Ishikawa (cell line): ENCODE data around the gene PTK6.

Source experiments
- CEBPB ChIP-seq: IDR thresholded peaks from 2 replicates; pipeline ENCODE4 v1.6.1; 2012
- CREB1 ChIP-seq: IDR thresholded peaks from 2 replicates; pipeline ENCODE4 v1.6.1; 2012; ENCODE audit warnings: low read depth
- EGR1 ChIP-seq: IDR thresholded peaks from 2 replicates; pipeline ENCODE4 v1.6.1; 2012
- EP300 ChIP-seq: IDR thresholded peaks from 2 replicates; pipeline ENCODE4 v1.6.1; 2012; ENCODE audit warnings: borderline replicate concordance
- FOXM1 ChIP-seq: IDR thresholded peaks from 2 replicates; pipeline ENCODE4 v1.6.1; 2012; ENCODE audit warnings: low read depth, borderline replicate concordance
- MAX ChIP-seq: IDR thresholded peaks from 2 replicates; pipeline ENCODE4 v1.6.1; 2012
- NFIC ChIP-seq: IDR thresholded peaks from 2 replicates; pipeline ENCODE4 v1.6.1; 2012
- RAD21 ChIP-seq: IDR thresholded peaks from 2 replicates; pipeline ENCODE4 v1.6.1; 2012; ENCODE audit warnings: low read depth
- REST ChIP-seq: IDR thresholded peaks from 2 replicates; pipeline ENCODE4 v1.6.1; 2012; ENCODE audit warnings: low read depth, mild to moderate bottlenecking
- TAF1 ChIP-seq: IDR thresholded peaks from 2 replicates; pipeline ENCODE4 v1.6.1; 2012; ENCODE audit warnings: low read depth, mild to moderate bottlenecking
- TCF12 ChIP-seq: IDR thresholded peaks from 2 replicates; pipeline ENCODE4 v1.6.1; 2012; ENCODE audit warnings: low read depth
- TEAD4 ChIP-seq: IDR thresholded peaks from 2 replicates; pipeline ENCODE4 v1.6.1; 2012
- USF1 ChIP-seq: IDR thresholded peaks from 2 replicates; pipeline ENCODE4 v1.6.1; 2012
- YY1 ChIP-seq: IDR thresholded peaks from 2 replicates; pipeline ENCODE4 v1.6.1; 2012; ENCODE audit warnings: low read depth
- ZBTB7A ChIP-seq: IDR thresholded peaks from 2 replicates; pipeline ENCODE4 v1.6.1; 2012; ENCODE audit warnings: low read depth

The PTK6 gene

GRCh38 chr20:63572788-63573646 lies 35.8 kb upstream of the PTK6 start:
- TF ChIP-seq USF1 (no peak), RAD21 (no peak), MAX (no peak), TCF12 (no peak), CREB1 (no peak), FOXM1 (no peak), TEAD4 (no peak), TAF1 (no peak), EGR1 (no peak), ZBTB7A (no peak), EP300 (no peak), YY1 (no peak), NFIC (no peak), REST (no peak), CEBPB (no peak)

- no peak for TF ChIP-seq TEAD4
- TF ChIP-seq EGR1 = no peak
- TF ChIP-seq CREB1 = no peak
- TF ChIP-seq NFIC = no peak
- no peak for TF ChIP-seq YY1
- TF ChIP-seq TAF1 = no peak
- TF ChIP-seq REST = no peak
- no peak for TF ChIP-seq ZBTB7A
- no peak for TF ChIP-seq FOXM1
- no peak for TF ChIP-seq CEBPB
Observed at GRCh38 chr20:63572071-63572787, 35.1 kb upstream of the PTK6 start.

- TF ChIP-seq ZBTB7A (no peak), CEBPB (no peak), MAX (no peak), EGR1 (no peak), USF1 (no peak), EP300 (no peak), RAD21 (no peak), TAF1 (no peak), REST (no peak), YY1 (no peak), TEAD4 (no peak), CREB1 (no peak), TCF12 (no peak), FOXM1 (no peak)
Observed at GRCh38 chr20:63570281-63571086, 33.3 kb upstream of the PTK6 start.
